H1 (cell line): ENCODE data around the gene BCL11A. TPM values are rescaled to one million over a fixed set of nuclear protein-coding genes. Genes with fewer than 3 reads are reported as not detected.

Experiments
- NRF1 ChIP-seq: IDR thresholded peaks from 2 replicates; pipeline ENCODE4 v1.6.1; 2011; ENCODE audit warnings: mild to moderate bottlenecking, low read depth, low read length, improper control_type of control experiment
- POU5F1 ChIP-seq: IDR thresholded peaks from 2 replicates; pipeline ENCODE4 v1.6.1; 2011; ENCODE audit warnings: low read depth, mild to moderate bottlenecking, low read length, moderate library complexity
- TBP ChIP-seq: IDR thresholded peaks from 2 replicates; pipeline ENCODE4 v1.6.1; 2011; ENCODE audit warnings: low read depth, low read length, improper control_type of control experiment
- polyA plus RNA-seq, 7 experiments: library from polyadenylated mRNA; depleted of rRNA in 3 of 7; stranded (reverse) in 5 of 7; unstranded in 2 of 7; fragments of >200 nt in 5 of 7; fragments of 200-250 nt in 2 of 7; gene quantifications; 1 replicate in 5 of 7; 2 replicates in 1 of 7; 4 replicates in 1 of 7; pipeline versions ENCODE4 v1.2.1 to v1.2.3, GENCODE V29; 2011 to 2013; ENCODE audit warnings: missing spikeins in 2 of 7, mixed read lengths in 2 of 7
- total RNA-seq: library from RNA; stranded (reverse); fragmentation: NEBNext Ultra II Directional; extraction: Animal tissue kit (Norgen Biotek cat#: 25700); gene quantifications from 2 replicates; pipeline ENCODE4 v1.2.1, GENCODE V29; 2021

BCL11A gene
- total and polyA plus RNA-seq, 2 of the 8 experiments (the other 6 are each of a cell fraction or from before 2014, with no cell fraction given), result 11.9 to 59.3 TPM

- TF ChIP-seq POU5F1 (no peak), NRF1 (no peak), TBP (no peak)
- TF ChIP-seq, all 59 proteins: peak for 0
Measured at GRCh38 chr2:60470340-60470739, 83.1 kb downstream of the BCL11A start (continued).
